GM12865 (cell line): Measurements from ENCODE around the gene MEOX2.

ENCODE experiments used
- DNase-seq: peaks from one replicate; pipeline ENCODE4 v3.0.0; 2010; ENCODE audit warnings: low read depth
- H3K4me3 ChIP-seq: 2 replicates; pipeline ENCODE4 v1.5.1; 2011; ENCODE audit warnings: mild to moderate bottlenecking, low read depth, low read length, control low read depth
- TF ChIP-seq, protein P1 (sequence below): IDR thresholded peaks from 2 replicates; pipeline ENCODE4 v1.5.1; 2011; ENCODE audit warnings: low read length, control low read depth, low read depth, inconsistent platforms; ENCODE audit not compliant: insufficient read depth; ENCODE audit errors: missing control alignments

The MEOX2 gene

GRCh38 chr7:15625466-15625865 is 61.0 kb downstream of the MEOX2 start:
- DNase-seq = no peak
- TF ChIP-seq, protein P1, sequence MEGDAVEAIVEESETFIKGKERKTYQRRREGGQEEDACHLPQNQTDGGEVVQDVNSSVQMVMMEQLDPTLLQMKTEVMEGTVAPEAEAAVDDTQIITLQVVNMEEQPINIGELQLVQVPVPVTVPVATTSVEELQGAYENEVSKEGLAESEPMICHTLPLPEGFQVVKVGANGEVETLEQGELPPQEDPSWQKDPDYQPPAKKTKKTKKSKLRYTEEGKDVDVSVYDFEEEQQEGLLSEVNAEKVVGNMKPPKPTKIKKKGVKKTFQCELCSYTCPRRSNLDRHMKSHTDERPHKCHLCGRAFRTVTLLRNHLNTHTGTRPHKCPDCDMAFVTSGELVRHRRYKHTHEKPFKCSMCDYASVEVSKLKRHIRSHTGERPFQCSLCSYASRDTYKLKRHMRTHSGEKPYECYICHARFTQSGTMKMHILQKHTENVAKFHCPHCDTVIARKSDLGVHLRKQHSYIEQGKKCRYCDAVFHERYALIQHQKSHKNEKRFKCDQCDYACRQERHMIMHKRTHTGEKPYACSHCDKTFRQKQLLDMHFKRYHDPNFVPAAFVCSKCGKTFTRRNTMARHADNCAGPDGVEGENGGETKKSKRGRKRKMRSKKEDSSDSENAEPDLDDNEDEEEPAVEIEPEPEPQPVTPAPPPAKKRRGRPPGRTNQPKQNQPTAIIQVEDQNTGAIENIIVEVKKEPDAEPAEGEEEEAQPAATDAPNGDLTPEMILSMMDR = no peak
- H3K4me3 ChIP-seq = no peak overlapping the region

GRCh38 chr7:15621468-15621867 is 65.0 kb downstream of the MEOX2 start:
- DNase-seq = no peak
- no peak overlapping the region for H3K4me3 ChIP-seq
- TF ChIP-seq, protein P1 = no peak

DNA sequence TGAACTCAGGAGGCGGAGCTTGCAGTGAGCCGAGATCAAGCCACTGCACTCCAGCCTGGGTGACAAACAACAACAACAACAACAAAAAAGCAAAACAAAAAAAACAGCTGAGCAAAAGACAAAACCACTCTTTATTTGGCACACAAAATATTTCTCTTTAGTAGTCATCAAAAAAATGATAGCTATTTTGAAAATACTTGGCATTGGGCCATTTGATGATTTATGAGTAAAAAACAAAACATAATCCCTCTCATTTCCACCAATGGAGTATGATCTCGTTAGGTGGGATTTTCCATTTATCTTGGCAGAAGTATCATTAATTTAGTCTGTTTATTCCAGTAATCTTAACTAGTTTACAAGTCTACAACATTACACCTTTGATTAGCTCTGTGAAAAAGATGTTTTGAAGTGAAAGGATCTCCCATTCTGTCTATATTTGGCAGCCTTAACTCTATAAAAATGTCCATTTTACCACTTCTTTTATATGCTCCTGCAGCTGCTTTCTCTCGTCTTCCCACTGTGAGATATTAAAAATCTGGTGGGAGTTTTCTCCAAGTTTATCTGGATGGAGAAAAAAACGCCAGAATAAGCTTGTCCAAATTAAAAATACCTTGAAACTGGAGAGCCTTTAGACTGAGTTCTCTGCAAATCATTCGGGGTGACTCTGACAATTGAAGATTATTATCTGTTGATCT is 65.8 kb downstream of the MEOX2 start:
- TF ChIP-seq, protein P1 = no peak
- DNase-seq = no peak

GRCh38 chr7:15618275-15618674 is 68.2 kb downstream of the MEOX2 start:
- TF ChIP-seq, protein P1 = no peak
- no peak overlapping the region for H3K4me3 ChIP-seq
- DNase-seq = no peak

More for the DNA sequence above, 65.8 kb downstream of the MEOX2 start:
- no peak overlapping the region for H3K4me3 ChIP-seq

GRCh38 chr7:15612205-15612604 is 74.3 kb downstream of the MEOX2 start:
- TF ChIP-seq, protein P1 = no peak
- no peak for DNase-seq
- H3K4me3 ChIP-seq = no peak overlapping the region

GRCh38 chr7:15610503-15610902 is 76.0 kb downstream of the MEOX2 start:
- TF ChIP-seq, protein P1 = no peak
- no peak overlapping the region for H3K4me3 ChIP-seq
- DNase-seq = no peak

DNA sequence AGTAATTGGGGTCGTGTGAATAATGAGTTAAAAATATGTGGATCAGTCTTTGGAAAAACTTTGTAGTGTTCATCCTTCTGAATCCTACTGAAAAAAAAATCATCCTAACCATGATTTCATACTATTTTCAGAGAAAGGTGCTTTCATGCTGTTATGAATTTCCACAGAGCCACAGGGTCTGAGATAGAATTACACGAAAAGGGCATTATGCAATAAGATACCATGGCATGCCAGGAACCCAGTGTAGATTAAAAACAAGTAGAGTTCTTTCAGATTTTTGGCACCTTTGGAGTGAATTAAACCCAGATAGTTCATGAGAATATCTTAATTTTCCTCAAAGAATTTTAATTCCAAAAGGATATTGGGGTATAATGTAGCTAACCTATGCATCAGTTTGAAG is 77.2 kb downstream of the MEOX2 start:
- TF ChIP-seq, protein P1 = no peak
- DNase-seq = no peak
- H3K4me3 ChIP-seq = no peak overlapping the region
